Upper lobe of left lung (tissue), 4 donors: Measurements from ENCODE around the gene TUBB.

Experiments
- CTCF ChIP-seq, 6 experiments: fragments of 450-650 bp in 4 of 6; fragments of 200-600 bp in 2 of 6; sonication (generic) in 2 of 6; IDR thresholded peaks; one replicate each; pipeline ENCODE4 v1.5.1; 2016 to 2019; ENCODE audit warnings: antibody characterized with exemption in 6 of 6
- EP300 ChIP-seq, 4 donors: sonication (generic); formaldehyde crosslinking; IDR thresholded peaks; one replicate each; pipeline ENCODE4 v1.5.1; 2017; ENCODE audit warnings: antibody characterized with exemption in 4 of 4, control low read depth in 2 of 4
- POLR2A ChIP-seq, 4 donors: fragments of 450-650 bp; IDR thresholded peaks; one replicate each; pipeline ENCODE4 v1.5.1; 2016 to 2017; ENCODE audit warnings: antibody characterized with exemption in 4 of 4, mild to moderate bottlenecking in 2 of 4

- TF ChIP-seq EP300 (IDR thresholded peaks at IDR 0.05) = no peak
- peak; percentile 91 to 97 (median 94) for TF ChIP-seq CTCF (IDR thresholded peaks at IDR 0.05)
- no peak for TF ChIP-seq POLR2A (IDR thresholded peaks at IDR 0.05)
Measured at GRCh38 chr6:30678964-30679726, 41.0 kb upstream of the TUBB start.
